ENCODE results near the gene KCNJ10. TPM values are rescaled to one million over a fixed set of nuclear protein-coding genes. Genes with fewer than 3 reads are reported as not detected.

The KCNJ10 gene
- total RNA-seq, 1 donor from 2014 or later = not detected

- Mint-ChIP-seq H3K4me1 (ENCODE audit: unreplicated experiment) (peaks cover 3% of the 10 kb centered on the region), H3K9me3 (ENCODE audit: unreplicated experiment) (no peaks in the 10 kb centered on the region), H3K27me3 (ENCODE audit: unreplicated experiment) (peaks cover 2% of the 10 kb centered on the region), H3K4me3 (ENCODE audit: unreplicated experiment) (no peak overlapping the region), H3K36me3 (ENCODE audit: low read depth, unreplicated experiment) (no peaks in the 10 kb centered on the region), H3K27ac (ENCODE audit: unreplicated experiment) (no peak overlapping the region)
- TF ChIP-seq CTCF (IDR thresholded peaks at IDR 0.05; ENCODE audit: unreplicated experiment) = no peak
- DNase-seq (ENCODE audit: low spot score) = no peak
Measured at GRCh38 chr1:159957824-159958268, 112.1 kb downstream of the KCNJ10 start.

GRCh38 chr1:159955456-159955855, 114.5 kb downstream of the KCNJ10 start:
- H3K36me3 Mint-ChIP-seq (ENCODE audit: low read depth, unreplicated experiment) = no peaks in the 10 kb centered on the region
- no peak for TF ChIP-seq CTCF (IDR thresholded peaks at IDR 0.05; ENCODE audit: unreplicated experiment)
- peaks cover 3% of the 10 kb centered on the region for H3K4me1 Mint-ChIP-seq (ENCODE audit: unreplicated experiment)
- no peak overlapping the region for H3K27ac Mint-ChIP-seq (ENCODE audit: unreplicated experiment)
- DNase-seq (ENCODE audit: low spot score) = no peak
- H3K27me3 Mint-ChIP-seq (ENCODE audit: unreplicated experiment) = peaks cover 3% of the 10 kb centered on the region
- H3K9me3 Mint-ChIP-seq (ENCODE audit: unreplicated experiment) = no peaks in the 10 kb centered on the region
- no peak overlapping the region for H3K4me3 Mint-ChIP-seq (ENCODE audit: unreplicated experiment)

- Mint-ChIP-seq H3K9me3 (ENCODE audit: unreplicated experiment) (no peaks in the 10 kb centered on the region), H3K36me3 (ENCODE audit: low read depth, unreplicated experiment) (no peaks in the 10 kb centered on the region), H3K4me1 (ENCODE audit: unreplicated experiment) (peaks cover 3% of the 10 kb centered on the region), H3K27ac (ENCODE audit: unreplicated experiment) (no peak within 1 kb of the TSS), H3K27me3 (ENCODE audit: unreplicated experiment) (peaks cover 2% of the 10 kb centered on the region), H3K4me3 (ENCODE audit: unreplicated experiment) (no peak within 1 kb of the TSS)
- no peak for TF ChIP-seq CTCF (IDR thresholded peaks at IDR 0.05; ENCODE audit: unreplicated experiment)
- no peak for DNase-seq (ENCODE audit: low spot score)
Measured at GRCh38 chr1:159953536-159954515, 116.1 kb downstream of the KCNJ10 start, which contains the start of gene SLAMF9. Gene SLAMF9 (minus strand): TSS chr1:159954237. CDS start chr1:159954137, 100 bp downstream.

- Mint-ChIP-seq H3K4me1 (ENCODE audit: unreplicated experiment) (peaks cover 3% of the 10 kb centered on the region), H3K4me3 (ENCODE audit: unreplicated experiment) (no peak overlapping the region), H3K9me3 (ENCODE audit: unreplicated experiment) (no peaks in the 10 kb centered on the region), H3K27me3 (ENCODE audit: unreplicated experiment) (peaks cover 2% of the 10 kb centered on the region), H3K27ac (ENCODE audit: unreplicated experiment) (no peak overlapping the region), H3K36me3 (ENCODE audit: low read depth, unreplicated experiment) (no peaks in the 10 kb centered on the region)
- no peak for TF ChIP-seq CTCF (IDR thresholded peaks at IDR 0.05; ENCODE audit: unreplicated experiment)
- DNase-seq (ENCODE audit: low spot score) = no peak
Measured at GRCh38 chr1:159952932-159953331, 117.0 kb downstream of the KCNJ10 start.

- Mint-ChIP-seq H3K27ac (ENCODE audit: unreplicated experiment) (no peak overlapping the region), H3K4me3 (ENCODE audit: unreplicated experiment) (no peak overlapping the region), H3K36me3 (ENCODE audit: low read depth, unreplicated experiment) (no peaks in the 10 kb centered on the region), H3K9me3 (ENCODE audit: unreplicated experiment) (no peaks in the 10 kb centered on the region), H3K4me1 (ENCODE audit: unreplicated experiment) (peaks cover 3% of the 10 kb centered on the region), H3K27me3 (ENCODE audit: unreplicated experiment) (peaks cover 2% of the 10 kb centered on the region)
- TF ChIP-seq CTCF (IDR thresholded peaks at IDR 0.05; ENCODE audit: unreplicated experiment) = no peak
- no peak for DNase-seq (ENCODE audit: low spot score)
Measured at GRCh38 chr1:159951551-159951950, 118.4 kb downstream of the KCNJ10 start.
